ENCODE data around the gene GORAB.

Gene GORAB, protein sequence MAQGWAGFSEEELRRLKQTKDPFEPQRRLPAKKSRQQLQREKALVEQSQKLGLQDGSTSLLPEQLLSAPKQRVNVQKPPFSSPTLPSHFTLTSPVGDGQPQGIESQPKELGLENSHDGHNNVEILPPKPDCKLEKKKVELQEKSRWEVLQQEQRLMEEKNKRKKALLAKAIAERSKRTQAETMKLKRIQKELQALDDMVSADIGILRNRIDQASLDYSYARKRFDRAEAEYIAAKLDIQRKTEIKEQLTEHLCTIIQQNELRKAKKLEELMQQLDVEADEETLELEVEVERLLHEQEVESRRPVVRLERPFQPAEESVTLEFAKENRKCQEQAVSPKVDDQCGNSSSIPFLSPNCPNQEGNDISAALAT
- total RNA-seq = 30.4 to 34.4 (median 33.9) reads per million in 3 donors

DNA sequence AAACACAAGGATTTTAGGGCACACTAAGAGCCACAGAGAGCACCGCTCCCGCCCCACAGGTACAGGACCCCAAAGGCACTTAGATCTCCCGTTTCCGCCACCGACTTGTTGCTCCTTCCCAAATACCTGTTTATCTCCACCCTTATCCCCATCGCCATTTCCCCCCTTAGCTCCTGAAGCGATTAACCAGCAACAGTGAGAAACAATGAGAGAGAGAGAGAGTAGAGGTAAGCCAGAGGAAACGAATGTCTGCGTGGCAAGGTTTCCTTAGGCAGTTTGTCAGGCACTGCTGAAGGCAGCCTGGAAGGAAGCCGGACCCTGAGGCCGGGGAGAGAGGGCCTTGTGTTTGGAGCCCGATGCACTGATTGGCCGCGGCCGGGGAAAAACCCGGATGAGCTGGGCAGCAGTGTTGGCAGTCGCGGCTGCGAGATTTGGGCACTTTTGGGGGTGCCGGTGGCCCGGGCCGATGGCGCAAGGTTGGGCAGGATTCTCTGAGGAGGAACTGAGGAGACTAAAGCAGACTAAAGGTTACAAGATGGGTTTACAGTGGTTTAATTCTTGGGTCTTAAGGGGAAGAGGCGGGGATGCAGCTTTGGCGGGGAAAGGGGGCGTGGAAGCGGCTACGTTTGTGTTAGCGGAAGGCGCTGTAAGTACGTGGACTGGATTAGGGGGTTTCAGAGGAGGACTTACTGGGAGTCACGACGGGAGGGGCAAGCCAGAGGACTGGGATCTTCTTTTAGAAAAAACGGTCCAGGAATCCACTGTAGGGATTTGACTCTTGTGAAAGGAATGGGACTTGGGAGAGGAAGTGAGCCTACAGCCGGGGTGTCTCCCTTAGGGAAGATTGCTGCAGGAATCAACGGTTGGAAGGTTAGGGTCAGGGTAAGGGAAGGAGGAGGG lies at the start of gene GORAB:
Gene GORAB (plus strand): TSS at position 409 of the 900 bp plus-strand sequence. CDS start 58 bp downstream, at position 467.
- Histone ChIP-seq H3K27me3 (replicated peaks; ENCODE audit: control insufficient read depth, insufficient read depth, low read length, poor library complexity, severe bottlenecking) (no peaks in the 10 kb centered on the region), H3K4me3 (ENCODE audit: insufficient read depth, low read depth, low read length, poor library complexity, severe bottlenecking) (peak within 1 kb of the TSS; percentile 79), H3K9me3 (ENCODE audit: control insufficient read depth, low read length) (no peaks in the 10 kb centered on the region), H3K27ac (ENCODE audit: insufficient read depth, low read length, poor library complexity, severe bottlenecking) (peak within 1 kb of the TSS; percentile 87), H3K36me3 (ENCODE audit: control insufficient read depth, insufficient read depth, low read length) (no peaks in the 10 kb centered on the region), H3K4me1 (ENCODE audit: control insufficient read depth, insufficient read depth, low read length, poor library complexity, severe bottlenecking) (peaks cover 9% of the 10 kb centered on the region)
- peak; percentile 70 to 76 (median 75) for DNase-seq

DNA sequence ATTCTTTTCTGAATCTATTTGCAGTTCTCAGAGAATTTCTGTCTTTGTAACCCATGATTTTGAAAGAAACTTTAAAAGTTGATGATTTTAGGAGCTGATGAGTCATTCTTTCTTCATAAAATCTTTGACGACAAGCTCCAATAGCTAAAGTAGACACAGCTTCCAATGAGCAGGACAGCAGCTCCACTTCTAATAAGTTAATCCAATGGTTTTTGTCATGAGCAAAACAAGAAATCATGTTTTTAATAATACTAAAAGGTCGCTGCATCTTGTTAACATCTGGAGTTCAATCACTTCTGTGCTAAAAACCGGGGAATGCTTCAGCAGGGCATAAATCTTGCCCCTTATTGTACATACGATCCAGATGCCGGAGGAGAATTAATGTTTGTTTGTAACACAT lies 48.9 kb upstream of the GORAB start:
- Histone ChIP-seq H3K27ac (ENCODE audit: insufficient read depth, low read length, poor library complexity, severe bottlenecking) (no peak overlapping the region), H3K27me3 (replicated peaks; ENCODE audit: control insufficient read depth, insufficient read depth, low read length, poor library complexity, severe bottlenecking) (no peaks in the 10 kb centered on the region), H3K4me3 (ENCODE audit: insufficient read depth, low read depth, low read length, poor library complexity, severe bottlenecking) (no peak overlapping the region), H3K4me1 (ENCODE audit: control insufficient read depth, insufficient read depth, low read length, poor library complexity, severe bottlenecking) (no peaks in the 10 kb centered on the region), H3K9me3 (ENCODE audit: control insufficient read depth, low read length) (no peaks in the 10 kb centered on the region), H3K36me3 (ENCODE audit: control insufficient read depth, insufficient read depth, low read length) (no peaks in the 10 kb centered on the region)
- DNase-seq = no peak

DNA sequence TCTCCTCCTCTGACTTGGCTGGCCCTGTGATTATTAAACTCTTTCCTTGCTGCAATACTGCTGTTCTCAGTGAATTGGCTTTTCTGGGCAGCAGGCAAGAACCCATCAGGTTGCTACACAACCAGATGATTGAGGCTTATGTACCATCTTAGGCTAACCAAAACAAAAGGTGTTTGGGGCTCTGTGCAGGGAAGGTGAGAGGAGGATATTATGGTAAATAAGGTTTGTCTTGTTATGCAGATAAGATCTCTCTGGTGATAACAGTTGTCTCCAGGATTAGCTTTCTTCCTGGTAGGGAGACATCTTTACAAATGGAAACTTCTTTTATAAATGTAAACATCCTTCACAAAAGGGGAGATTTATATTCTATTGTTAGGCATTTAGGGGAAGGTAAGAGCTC lies 44.5 kb upstream of the GORAB start:
- H3K4me3 ChIP-seq (ENCODE audit: insufficient read depth, low read depth, low read length, poor library complexity, severe bottlenecking) = no peak overlapping the region
- H3K4me1 ChIP-seq (ENCODE audit: control insufficient read depth, insufficient read depth, low read length, poor library complexity, severe bottlenecking) = no peaks in the 10 kb centered on the region
- no peaks in the 10 kb centered on the region for H3K36me3 ChIP-seq (ENCODE audit: control insufficient read depth, insufficient read depth, low read length)
- H3K9me3 ChIP-seq (ENCODE audit: control insufficient read depth, low read length) = no peaks in the 10 kb centered on the region
- H3K27ac ChIP-seq (ENCODE audit: insufficient read depth, low read length, poor library complexity, severe bottlenecking) = no peak overlapping the region
- no peak for DNase-seq
- H3K27me3 ChIP-seq (replicated peaks; ENCODE audit: control insufficient read depth, insufficient read depth, low read length, poor library complexity, severe bottlenecking) = no peaks in the 10 kb centered on the region

DNA sequence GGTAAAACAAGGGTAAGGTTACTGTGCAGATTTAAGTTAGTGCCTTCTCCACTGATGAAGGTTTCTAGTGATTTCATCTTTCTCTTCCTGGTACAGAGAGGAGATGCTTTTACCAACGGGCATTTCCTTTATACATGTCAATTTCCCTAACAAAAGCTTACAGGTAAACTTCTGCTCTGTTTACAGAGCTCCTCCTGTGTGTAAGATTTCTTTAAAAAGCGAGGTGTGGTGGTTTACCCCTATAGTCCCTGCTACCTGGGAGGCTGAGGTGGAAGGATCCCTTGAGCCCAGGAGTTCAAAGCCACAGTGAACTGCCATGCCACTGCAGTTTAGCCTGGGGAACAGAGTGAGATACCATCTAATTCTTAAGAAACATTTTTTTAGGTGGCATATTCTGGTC lies 40.7 kb upstream of the GORAB start:
- no peak for DNase-seq
- Histone ChIP-seq H3K4me3 (ENCODE audit: insufficient read depth, low read depth, low read length, poor library complexity, severe bottlenecking) (no peak overlapping the region), H3K36me3 (ENCODE audit: control insufficient read depth, insufficient read depth, low read length) (no peaks in the 10 kb centered on the region), H3K9me3 (ENCODE audit: control insufficient read depth, low read length) (no peaks in the 10 kb centered on the region), H3K27ac (ENCODE audit: insufficient read depth, low read length, poor library complexity, severe bottlenecking) (no peak overlapping the region), H3K27me3 (replicated peaks; ENCODE audit: control insufficient read depth, insufficient read depth, low read length, poor library complexity, severe bottlenecking) (no peaks in the 10 kb centered on the region), H3K4me1 (ENCODE audit: control insufficient read depth, insufficient read depth, low read length, poor library complexity, severe bottlenecking) (peaks cover 4% of the 10 kb centered on the region)

DNA sequence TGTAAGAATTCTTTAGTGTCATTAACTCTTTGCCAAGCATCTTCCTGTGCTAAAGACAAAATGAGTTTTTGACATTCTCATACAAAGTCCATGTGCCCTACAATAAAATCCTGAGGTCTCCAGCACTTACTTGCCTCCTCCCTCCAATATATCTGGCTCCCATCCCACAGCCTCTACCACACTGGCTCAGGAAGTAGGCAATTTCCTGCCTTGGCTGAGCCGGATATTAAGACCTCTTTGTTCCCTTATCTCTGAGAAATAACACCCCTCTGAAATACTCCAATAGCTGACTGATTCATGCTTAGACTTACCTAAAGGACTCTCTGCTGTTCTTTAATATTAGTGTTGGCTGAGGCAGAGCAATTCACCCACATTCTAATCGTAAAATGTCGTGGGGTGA lies 37.6 kb upstream of the GORAB start:
- H3K9me3 ChIP-seq (ENCODE audit: control insufficient read depth, low read length) = no peaks in the 10 kb centered on the region
- H3K4me3 ChIP-seq (ENCODE audit: insufficient read depth, low read depth, low read length, poor library complexity, severe bottlenecking) = no peak overlapping the region
- peaks cover 4% of the 10 kb centered on the region for H3K4me1 ChIP-seq (ENCODE audit: control insufficient read depth, insufficient read depth, low read length, poor library complexity, severe bottlenecking)
- no peak overlapping the region for H3K27ac ChIP-seq (ENCODE audit: insufficient read depth, low read length, poor library complexity, severe bottlenecking)
- no peaks in the 10 kb centered on the region for H3K36me3 ChIP-seq (ENCODE audit: control insufficient read depth, insufficient read depth, low read length)
- H3K27me3 ChIP-seq (replicated peaks; ENCODE audit: control insufficient read depth, insufficient read depth, low read length, poor library complexity, severe bottlenecking) = no peaks in the 10 kb centered on the region
- DNase-seq = no peak

DNA sequence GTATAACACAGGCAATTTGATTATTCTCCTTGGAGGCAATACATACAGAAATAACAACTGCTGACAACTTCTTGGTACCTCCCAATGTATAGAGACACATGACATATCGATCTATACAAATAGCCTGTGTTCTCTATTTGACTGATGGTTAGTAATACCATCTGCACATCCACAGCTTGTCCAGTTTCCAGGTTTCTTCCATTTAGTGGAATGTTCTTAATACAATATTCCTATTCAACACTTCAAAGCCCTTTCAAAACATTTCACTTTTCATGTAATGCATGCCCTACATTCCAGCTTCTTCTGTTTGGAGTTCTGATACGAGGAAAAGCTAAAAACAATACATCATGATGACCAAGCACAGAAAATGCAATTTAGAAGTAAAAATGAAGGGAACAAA lies 37.0 kb upstream of the GORAB start:
- Histone ChIP-seq H3K4me1 (ENCODE audit: control insufficient read depth, insufficient read depth, low read length, poor library complexity, severe bottlenecking) (peaks cover 4% of the 10 kb centered on the region), H3K27ac (ENCODE audit: insufficient read depth, low read length, poor library complexity, severe bottlenecking) (no peak overlapping the region), H3K9me3 (ENCODE audit: control insufficient read depth, low read length) (no peaks in the 10 kb centered on the region), H3K27me3 (replicated peaks; ENCODE audit: control insufficient read depth, insufficient read depth, low read length, poor library complexity, severe bottlenecking) (no peaks in the 10 kb centered on the region), H3K4me3 (ENCODE audit: insufficient read depth, low read depth, low read length, poor library complexity, severe bottlenecking) (no peak overlapping the region), H3K36me3 (ENCODE audit: control insufficient read depth, insufficient read depth, low read length) (no peaks in the 10 kb centered on the region)
- DNase-seq = no peak

DNA sequence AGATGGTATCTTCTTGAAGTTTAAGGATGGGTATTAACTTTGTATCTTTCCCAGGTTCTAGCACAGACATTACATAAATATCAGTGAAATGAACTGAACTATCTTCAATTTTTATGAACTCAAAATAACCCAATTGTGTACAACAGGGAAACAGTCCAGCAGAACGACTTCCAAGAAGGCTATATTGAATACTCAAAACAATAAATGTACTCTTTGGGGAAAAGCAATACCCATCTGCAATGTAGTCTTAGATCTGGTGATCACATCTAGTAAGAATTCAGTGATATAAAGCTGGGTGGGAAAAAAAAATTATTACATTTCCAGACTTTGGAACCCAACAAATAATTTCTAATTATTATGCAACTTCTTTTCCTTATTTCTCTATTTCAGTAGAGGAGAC lies 33.1 kb upstream of the GORAB start:
- Histone ChIP-seq H3K27ac (ENCODE audit: insufficient read depth, low read length, poor library complexity, severe bottlenecking) (no peak overlapping the region), H3K4me3 (ENCODE audit: insufficient read depth, low read depth, low read length, poor library complexity, severe bottlenecking) (no peak overlapping the region), H3K9me3 (ENCODE audit: control insufficient read depth, low read length) (no peaks in the 10 kb centered on the region), H3K4me1 (ENCODE audit: control insufficient read depth, insufficient read depth, low read length, poor library complexity, severe bottlenecking) (peaks cover 4% of the 10 kb centered on the region), H3K27me3 (replicated peaks; ENCODE audit: control insufficient read depth, insufficient read depth, low read length, poor library complexity, severe bottlenecking) (no peaks in the 10 kb centered on the region), H3K36me3 (ENCODE audit: control insufficient read depth, insufficient read depth, low read length) (no peaks in the 10 kb centered on the region)
- no peak for DNase-seq

DNA sequence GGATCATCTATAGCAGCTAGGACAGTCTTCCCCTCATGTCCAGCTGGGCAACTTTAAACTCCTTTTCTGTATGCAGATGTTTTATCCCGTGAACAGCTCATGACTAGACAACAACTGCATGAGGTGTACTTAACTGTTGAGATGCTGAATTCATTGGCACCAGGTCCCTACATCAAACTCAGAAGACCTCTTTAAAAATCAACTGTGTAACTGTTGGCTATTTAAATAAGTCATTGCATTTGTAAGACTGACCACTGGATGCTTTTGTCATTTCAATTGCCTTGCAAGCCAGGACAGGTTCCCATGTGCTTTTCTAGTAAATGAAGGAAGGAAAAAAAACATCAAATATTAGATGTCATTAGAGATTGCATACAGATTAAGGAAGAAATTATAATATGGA lies 28.3 kb upstream of the GORAB start:
- no peak overlapping the region for H3K27ac ChIP-seq (ENCODE audit: insufficient read depth, low read length, poor library complexity, severe bottlenecking)
- H3K36me3 ChIP-seq (ENCODE audit: control insufficient read depth, insufficient read depth, low read length) = no peaks in the 10 kb centered on the region
- H3K4me1 ChIP-seq (ENCODE audit: control insufficient read depth, insufficient read depth, low read length, poor library complexity, severe bottlenecking) = no peaks in the 10 kb centered on the region
- H3K4me3 ChIP-seq (ENCODE audit: insufficient read depth, low read depth, low read length, poor library complexity, severe bottlenecking) = no peak overlapping the region
- no peak for DNase-seq
- no peaks in the 10 kb centered on the region for H3K9me3 ChIP-seq (ENCODE audit: control insufficient read depth, low read length)
- H3K27me3 ChIP-seq (replicated peaks; ENCODE audit: control insufficient read depth, insufficient read depth, low read length, poor library complexity, severe bottlenecking) = no peaks in the 10 kb centered on the region

DNA sequence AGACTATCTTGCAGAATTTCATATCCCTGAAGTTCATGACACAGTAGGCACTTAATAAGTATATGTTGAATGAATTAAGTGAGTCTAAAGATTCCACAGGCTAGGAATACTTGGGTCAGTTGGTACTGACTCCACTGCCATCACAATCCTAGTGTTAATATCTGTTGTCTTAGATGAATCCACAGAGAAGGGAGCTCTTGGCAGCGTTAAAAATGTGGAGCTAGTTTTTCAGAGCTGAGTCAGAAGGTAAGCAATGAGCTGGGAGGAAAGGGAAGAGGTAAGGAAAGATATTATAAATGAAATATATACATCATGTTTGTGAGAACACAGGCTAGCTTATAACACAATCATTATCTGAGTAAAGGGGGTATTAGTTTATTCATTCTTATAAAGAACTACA lies 21.8 kb upstream of the GORAB start:
- H3K9me3 ChIP-seq (ENCODE audit: control insufficient read depth, low read length) = no peaks in the 10 kb centered on the region
- no peaks in the 10 kb centered on the region for H3K4me1 ChIP-seq (ENCODE audit: control insufficient read depth, insufficient read depth, low read length, poor library complexity, severe bottlenecking)
- no peak overlapping the region for H3K27ac ChIP-seq (ENCODE audit: insufficient read depth, low read length, poor library complexity, severe bottlenecking)
- no peak overlapping the region for H3K4me3 ChIP-seq (ENCODE audit: insufficient read depth, low read depth, low read length, poor library complexity, severe bottlenecking)
- no peak for DNase-seq
- H3K36me3 ChIP-seq (ENCODE audit: control insufficient read depth, insufficient read depth, low read length) = no peaks in the 10 kb centered on the region
- H3K27me3 ChIP-seq (replicated peaks; ENCODE audit: control insufficient read depth, insufficient read depth, low read length, poor library complexity, severe bottlenecking) = no peaks in the 10 kb centered on the region

DNA sequence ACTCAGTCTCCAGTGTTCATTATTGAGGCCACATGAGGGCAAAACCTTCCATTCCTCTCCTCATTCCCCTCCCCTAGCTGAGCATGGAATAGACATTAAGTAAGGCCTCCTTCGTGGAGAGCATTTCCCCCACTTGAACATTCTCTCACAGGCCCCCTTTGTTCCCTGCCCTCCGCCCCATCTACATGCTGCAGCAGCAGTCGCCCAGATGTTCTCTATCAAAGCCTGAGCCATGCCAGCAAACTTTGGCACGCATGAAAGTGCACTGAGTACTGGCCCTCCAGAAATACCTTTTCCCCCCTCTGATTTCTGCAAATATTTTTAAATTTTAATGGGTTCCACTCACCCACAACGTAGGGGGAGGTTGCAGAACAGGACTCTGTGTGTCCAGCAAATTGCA lies 20.9 kb upstream of the GORAB start:
- no peaks in the 10 kb centered on the region for H3K9me3 ChIP-seq (ENCODE audit: control insufficient read depth, low read length)
- no peak overlapping the region for H3K27ac ChIP-seq (ENCODE audit: insufficient read depth, low read length, poor library complexity, severe bottlenecking)
- H3K27me3 ChIP-seq (replicated peaks; ENCODE audit: control insufficient read depth, insufficient read depth, low read length, poor library complexity, severe bottlenecking) = no peaks in the 10 kb centered on the region
- no peak for DNase-seq
- H3K4me3 ChIP-seq (ENCODE audit: insufficient read depth, low read depth, low read length, poor library complexity, severe bottlenecking) = no peak overlapping the region
- no peaks in the 10 kb centered on the region for H3K4me1 ChIP-seq (ENCODE audit: control insufficient read depth, insufficient read depth, low read length, poor library complexity, severe bottlenecking)
- no peaks in the 10 kb centered on the region for H3K36me3 ChIP-seq (ENCODE audit: control insufficient read depth, insufficient read depth, low read length)

Measured in effector memory CD4-positive, alpha-beta T cell (primary cell).